GM18505 (cell line): ENCODE results near the gene PTPRN2.

Experiments used
- ATAC-seq: cut with Tn5 transposase; IDR thresholded peaks from one replicate; pipeline ENCODE4 v1.9.1; 2021; ENCODE audit not compliant: unreplicated experiment
- POLR2A ChIP-seq: IDR thresholded peaks from 4 replicates; pipeline ENCODE4 v1.6.1; 2011; ENCODE audit warnings: borderline replicate concordance; ENCODE audit not compliant: insufficient read depth, insufficient read length; ENCODE audit errors: extremely low read depth

The PTPRN2 gene

GRCh38 chr7:158591944-158592343 lies 4.3 kb upstream of the PTPRN2 start:
- ATAC-seq = no peak
- TF ChIP-seq POLR2A = no peak

DNA sequence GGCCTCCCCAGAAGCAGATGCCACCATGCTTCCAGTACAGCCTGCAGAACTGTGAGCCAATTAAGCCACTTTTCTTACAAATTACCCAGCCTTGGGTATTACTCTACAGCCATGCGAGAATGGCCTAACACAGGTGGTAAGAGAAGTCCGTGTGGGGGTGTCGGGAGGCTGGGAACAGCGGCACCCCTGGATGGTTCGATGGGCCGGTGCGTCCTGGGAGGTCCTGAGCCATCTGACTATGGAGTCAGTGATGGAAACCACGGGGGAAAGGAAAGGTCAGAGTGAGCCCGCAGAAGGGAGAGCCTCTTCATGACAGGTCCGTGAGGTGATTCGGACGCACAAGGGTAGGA lies 2.5 kb upstream of the PTPRN2 start:
- no peak for ATAC-seq

DNA sequence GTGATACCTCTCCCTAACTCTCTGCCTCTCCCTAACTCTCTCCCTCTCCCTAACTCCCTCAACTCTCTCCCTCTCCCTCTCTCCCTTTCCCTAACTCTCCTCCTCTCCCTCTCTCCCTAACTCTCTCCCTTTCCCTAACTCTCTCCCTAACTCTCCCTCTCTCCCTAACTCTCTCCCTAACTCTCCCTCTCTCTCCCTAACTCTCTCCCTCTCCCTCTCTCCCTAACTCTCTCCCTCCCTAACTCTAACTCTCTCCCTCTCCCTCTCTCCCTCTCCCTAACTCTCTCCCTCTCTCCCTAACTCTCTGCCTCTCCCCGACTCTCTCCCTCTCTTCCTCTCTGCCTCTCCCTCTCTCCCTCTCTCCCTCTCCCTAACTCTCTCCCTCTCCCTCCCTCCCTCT lies 2.0 kb upstream of the PTPRN2 start:
- no peak for ATAC-seq
- no peak for TF ChIP-seq POLR2A

More for the DNA sequence above, 2.5 kb upstream of the PTPRN2 start:
- TF ChIP-seq POLR2A = no peak

GRCh38 chr7:158588878-158589442 lies 1.3 kb upstream of the PTPRN2 start:
- no peak for ATAC-seq

DNA sequence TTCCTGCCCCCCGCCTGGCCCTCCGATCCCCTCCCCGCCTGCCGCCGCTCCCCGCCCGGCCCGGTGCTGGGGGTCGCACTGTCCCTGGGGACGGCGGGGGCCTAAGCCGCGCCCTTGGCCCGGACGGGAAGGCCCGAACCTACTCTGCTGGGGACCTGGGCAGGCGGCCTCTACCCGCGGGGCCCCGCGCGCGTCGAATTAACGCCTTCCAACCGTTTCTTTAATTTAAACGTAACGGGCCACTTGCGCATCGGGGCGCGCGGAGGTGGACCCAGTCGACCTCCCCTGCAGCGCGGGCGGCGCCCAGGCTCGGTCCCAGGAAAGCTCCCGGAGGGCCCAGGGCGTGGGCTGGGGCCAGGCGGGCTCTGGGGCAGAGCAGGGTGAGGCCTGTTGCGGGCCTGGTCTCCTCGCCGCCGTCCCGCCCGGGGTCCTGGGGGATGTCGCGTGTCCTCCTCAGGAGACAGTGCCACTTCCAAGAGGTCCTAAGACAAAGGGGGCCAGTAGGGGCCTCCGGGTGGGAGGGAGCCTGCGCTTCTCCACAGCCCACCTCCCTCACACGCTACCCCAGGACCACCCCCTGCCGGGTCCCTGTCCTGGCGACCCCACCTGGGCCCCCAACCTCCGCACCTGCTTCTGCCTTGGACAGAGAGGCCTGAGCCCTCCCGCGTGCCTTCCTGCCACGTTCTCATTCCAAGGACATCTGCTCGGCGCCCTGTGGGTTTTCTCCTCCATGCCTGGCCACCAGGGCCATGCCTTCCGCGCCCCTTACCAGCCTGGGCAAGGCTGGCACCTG lies 658 bp upstream of the PTPRN2 start:
- TF ChIP-seq POLR2A = no peak
- ATAC-seq = no peak

More at GRCh38 chr7:158588878-158589442, 1.3 kb upstream of the PTPRN2 start:
- TF ChIP-seq POLR2A = no peak

DNA sequence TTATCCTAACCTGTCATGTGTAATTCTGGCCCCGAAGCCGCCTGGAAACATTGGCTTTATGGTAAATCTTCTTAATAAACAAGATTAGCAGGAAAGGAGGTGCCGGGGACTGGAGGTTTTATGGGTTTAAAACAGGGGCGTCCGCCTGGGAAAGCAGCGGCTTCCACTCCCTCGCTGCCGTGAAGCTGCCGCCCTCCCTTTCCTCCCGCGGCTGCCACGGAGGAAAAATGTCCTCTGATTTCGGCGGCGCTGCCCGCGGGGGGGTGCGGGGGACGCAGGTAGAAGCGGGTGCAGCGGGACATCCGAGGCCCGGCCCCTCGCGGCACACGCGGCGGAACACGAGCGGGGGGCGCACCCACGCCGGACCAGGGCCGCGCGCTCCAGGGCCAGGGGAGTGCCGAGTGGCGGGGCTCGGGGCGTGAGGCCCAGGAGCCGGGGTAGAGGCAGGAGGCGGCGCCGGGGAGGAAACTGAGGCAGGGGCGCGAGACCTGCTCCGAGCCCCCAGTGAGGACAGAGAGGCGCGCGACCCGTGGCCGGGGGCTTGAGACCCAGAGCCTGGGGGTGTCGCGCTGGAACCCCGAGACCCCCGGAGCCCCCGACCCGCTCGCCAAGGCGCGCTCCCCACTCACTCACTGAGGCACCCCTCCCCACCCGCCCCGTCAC lies 993 bp downstream of the PTPRN2 start:
- no peak for ATAC-seq
- no peak for TF ChIP-seq POLR2A

- no peak for TF ChIP-seq POLR2A
- no peak for ATAC-seq
Measured at GRCh38 chr7:158585721-158586498, 1.7 kb downstream of the PTPRN2 start.

DNA sequence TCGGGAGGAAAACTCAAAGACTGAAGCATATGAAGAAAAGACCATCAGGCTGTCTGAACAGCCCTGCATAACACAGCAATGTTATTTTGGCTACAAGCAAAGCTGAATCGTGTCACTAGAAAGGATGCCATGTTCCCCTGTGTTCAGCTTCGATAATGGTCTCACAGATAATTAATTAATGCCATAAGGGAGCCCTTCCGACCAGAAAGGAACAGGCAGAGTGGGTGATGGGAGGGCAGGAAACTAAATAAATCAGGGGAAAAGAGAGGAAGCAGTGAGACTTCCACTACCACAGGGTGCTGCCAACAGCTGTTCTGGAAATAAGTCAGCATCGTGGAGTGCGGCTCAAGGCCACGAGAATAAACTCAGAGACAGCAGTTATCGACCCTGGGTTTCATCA lies 3.2 kb downstream of the PTPRN2 start:
- no peak for TF ChIP-seq POLR2A
- ATAC-seq = no peak

DNA sequence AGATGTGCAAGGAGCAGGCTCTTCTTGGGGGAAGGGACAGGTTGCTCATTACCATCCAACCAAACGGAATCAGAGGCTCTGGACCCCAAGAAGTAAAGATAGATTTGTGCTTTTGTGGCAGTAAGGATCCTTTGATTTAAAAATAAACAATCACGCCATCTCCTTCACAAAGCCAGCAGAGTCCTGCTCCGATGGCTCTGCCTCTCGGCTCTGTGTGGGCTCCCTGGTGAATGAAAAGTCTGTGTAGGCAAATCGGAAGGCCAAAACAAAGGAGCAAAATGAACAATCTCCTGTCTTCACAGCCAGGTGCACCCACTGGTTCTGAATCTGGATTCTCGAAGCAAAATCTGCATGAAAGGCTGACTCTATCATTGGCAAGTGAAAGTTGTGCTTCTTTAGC lies 3.8 kb downstream of the PTPRN2 start:
- TF ChIP-seq POLR2A = no peak
- ATAC-seq = no peak

GRCh38 chr7:158583143-158583542 lies 4.5 kb downstream of the PTPRN2 start:
- ATAC-seq = no peak
- TF ChIP-seq POLR2A = no peak

DNA sequence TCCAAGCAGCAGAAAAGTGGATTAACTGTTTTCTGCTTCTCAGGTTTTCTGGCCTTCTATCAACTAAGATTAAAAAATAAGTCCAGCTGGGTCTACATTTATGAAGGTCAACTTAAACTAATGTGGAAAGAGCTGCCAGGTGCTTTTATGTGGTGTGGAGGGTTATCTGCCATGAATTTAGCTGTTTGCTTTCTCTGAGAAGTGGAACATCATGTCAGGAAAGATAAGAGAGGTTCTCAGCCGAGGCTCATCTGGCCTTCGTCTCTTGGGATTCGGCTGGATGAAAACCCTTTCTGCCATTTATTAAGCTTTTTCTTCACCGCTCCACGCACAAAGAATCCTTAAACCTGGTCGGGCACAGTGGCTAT lies 5.5 kb downstream of the PTPRN2 start:
- TF ChIP-seq POLR2A = no peak
- ATAC-seq = no peak

DNA sequence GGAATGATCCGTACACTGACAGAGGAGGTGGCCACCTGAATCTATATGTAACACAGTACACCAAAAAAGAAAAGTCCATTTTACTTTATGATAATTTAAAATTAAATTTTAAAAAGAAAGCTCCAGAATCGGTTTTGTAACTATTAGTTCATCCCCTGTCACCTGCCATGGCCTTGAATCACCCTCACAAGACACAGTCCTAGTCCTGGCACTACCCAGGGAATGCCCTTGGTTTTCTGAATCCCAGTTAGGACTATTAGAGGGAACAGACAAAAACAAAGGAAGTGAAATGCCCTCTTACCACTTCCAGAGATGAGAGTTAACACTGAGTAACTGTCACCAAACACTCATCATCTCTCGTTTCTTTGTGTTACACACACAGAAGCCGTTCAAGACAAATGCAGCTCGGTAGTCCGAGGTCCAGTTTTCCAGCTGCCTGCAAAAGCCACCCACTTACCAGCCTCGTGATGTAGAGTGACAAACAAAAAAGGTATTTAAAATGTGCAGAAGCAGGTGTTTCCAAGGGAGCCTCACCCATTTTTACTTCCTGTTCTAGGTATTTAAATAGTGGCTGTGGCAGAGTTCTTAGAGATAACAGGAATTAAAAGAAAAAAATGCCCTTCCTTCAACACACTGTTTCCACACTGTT lies 6.1 kb downstream of the PTPRN2 start:
- TF ChIP-seq POLR2A = no peak
- ATAC-seq = no peak
